ENCODE results near the gene CADM1. TPM values are rescaled to one million over a fixed set of nuclear protein-coding genes. Genes with fewer than 3 reads are reported as not detected.

The CADM1 gene
- total RNA-seq, 1 experiment from 2014 or later = 63.0 TPM

- DNase-seq (ENCODE audit: low read depth) = no peak
Measured at GRCh38 chr11:115208808-115209259, 295.4 kb downstream of the CADM1 start.

- no peak for DNase-seq (ENCODE audit: low read depth)
Measured at GRCh38 chr11:115207916-115208315, 296.3 kb downstream of the CADM1 start.

- DNase-seq (ENCODE audit: low read depth) = no peak
Measured at GRCh38 chr11:115207166-115207591, 297.0 kb downstream of the CADM1 start.

GRCh38 chr11:115206365-115207022 lies 297.7 kb downstream of the CADM1 start:
- DNase-seq (ENCODE audit: low read depth) = no peak

GRCh38 chr11:115202900-115203552 lies 301.2 kb downstream of the CADM1 start:
- DNase-seq (ENCODE audit: low read depth) = no peak

GRCh38 chr11:115202074-115202473 lies 302.1 kb downstream of the CADM1 start:
- DNase-seq (ENCODE audit: low read depth) = no peak

- DNase-seq (ENCODE audit: low read depth) = peak; percentile 11
Measured at GRCh38 chr11:115201111-115201792, 303.0 kb downstream of the CADM1 start.

GRCh38 chr11:115199481-115200069 lies 304.6 kb downstream of the CADM1 start:
- DNase-seq (ENCODE audit: low read depth) = peak; percentile 19

GRCh38 chr11:115198321-115198741 lies 305.9 kb downstream of the CADM1 start:
- no peak for DNase-seq (ENCODE audit: low read depth)

- DNase-seq (ENCODE audit: low read depth) = no peak
Measured at GRCh38 chr11:115197433-115197832, 306.8 kb downstream of the CADM1 start.

- no peak for DNase-seq (ENCODE audit: low read depth)
Measured at GRCh38 chr11:115197031-115197430, 307.2 kb downstream of the CADM1 start.

GRCh38 chr11:115194802-115195110 lies 309.5 kb downstream of the CADM1 start:
- DNase-seq (ENCODE audit: low read depth) = no peak

GRCh38 chr11:115193914-115194801 lies 310.1 kb downstream of the CADM1 start:
- DNase-seq (ENCODE audit: low read depth) = peak; percentile 57

GRCh38 chr11:115191761-115192160 lies 312.5 kb downstream of the CADM1 start:
- no peak for DNase-seq (ENCODE audit: low read depth)

- no peak for DNase-seq (ENCODE audit: low read depth)
Measured at GRCh38 chr11:115190196-115190595, 314.0 kb downstream of the CADM1 start.

GRCh38 chr11:115188898-115189278 lies 315.3 kb downstream of the CADM1 start:
- no peak for DNase-seq (ENCODE audit: low read depth)

GRCh38 chr11:115188188-115188897 lies 315.9 kb downstream of the CADM1 start:
- DNase-seq (ENCODE audit: low read depth) = no peak

GRCh38 chr11:115185931-115186330 lies 318.3 kb downstream of the CADM1 start:
- DNase-seq (ENCODE audit: low read depth) = no peak

- DNase-seq (ENCODE audit: low read depth) = no peak
Measured at GRCh38 chr11:115185507-115185906, 318.7 kb downstream of the CADM1 start.

- DNase-seq (ENCODE audit: low read depth) = no peak
Measured at GRCh38 chr11:115184901-115185300, 319.3 kb downstream of the CADM1 start.

- DNase-seq (ENCODE audit: low read depth) = no peak
Measured at GRCh38 chr11:115183830-115184229, 320.4 kb downstream of the CADM1 start.

All from RPMI7951 (cell line).